Panc1 (cell line): ENCODE measurements around the gene CEP131. TPM values are rescaled to one million over a fixed set of nuclear protein-coding genes. Genes with fewer than 3 reads are reported as not detected.

Experiments used
- ATAC-seq: fragments of 200-7000 bp; cut with Tn5 transposase; 2 replicates; pipeline ENCODE4 v1.9.1; 2020; ENCODE audit warnings: mild to moderate bottlenecking, moderate library complexity
- BruUV-seq: library from RNA; stranded (reverse); fragments of 400-500 nt; replicated peaks from 2 replicates; lab custom pipeline; 2021; lab: Mats Ljungman, UMichigan
- CTCF ChIA-PET: fragments of 300-600 bp; sonication (Branson Sonifier 250); formaldehyde crosslinking; loops from one replicate; lab custom pipeline; 2022; ENCODE audit warnings: antibody characterized with exemption; lab: Charles Lee
- POLR2A ChIA-PET: fragments of 300-600 bp; sonication (Branson Sonifier 250); formaldehyde crosslinking; loops from one replicate; lab custom pipeline; 2022; ENCODE audit warnings: antibody characterized with exemption; lab: Charles Lee
- DNase-seq: peaks from one replicate; pipeline ENCODE4 v3.0.0-alpha.2; 2010; ENCODE audit warnings: low read depth, low spot score
- H3K27ac ChIP-seq: 2 replicates; pipeline ENCODE4 v1.5.1; 2011; ENCODE audit warnings: mild to moderate bottlenecking, low read length, inconsistent platforms
- H3K27me3 ChIP-seq: fragments of 200-500 bp; sonication (Bioruptor generic); 2 replicates; pipeline ENCODE4 v1.6.0; 2014; ENCODE audit warnings: low read length, inconsistent platforms; ENCODE audit not compliant: control insufficient read depth, insufficient read depth
- H3K36me3 ChIP-seq: fragments of 200-500 bp; sonication (Bioruptor generic); 2 replicates; pipeline ENCODE4 v1.5.1; 2014; ENCODE audit warnings: inconsistent platforms, mild to moderate bottlenecking, low read length, moderate library complexity; ENCODE audit not compliant: control insufficient read depth, insufficient read depth
- H3K4me1 ChIP-seq: 2 replicates; pipeline ENCODE4 v1.5.1; 2011; ENCODE audit warnings: inconsistent platforms, mild to moderate bottlenecking, low read length, moderate library complexity; ENCODE audit not compliant: control insufficient read depth, insufficient read depth
- H3K4me3 ChIP-seq, 2 experiments: 2 replicates each; pipeline ENCODE4 v1.5.1; 2011 to 2012; ENCODE audit warnings: low read depth in 2 of 2, low read length in 2 of 2, mild to moderate bottlenecking in 2 of 2, inconsistent platforms in 1 of 2, moderate library complexity in 1 of 2
- H3K9me3 ChIP-seq: fragments of 200-500 bp; sonication (Bioruptor generic); 2 replicates; pipeline ENCODE4 v1.5.1; 2014; ENCODE audit warnings: low read depth, mild to moderate bottlenecking, inconsistent platforms, low read length, moderate library complexity; ENCODE audit not compliant: control insufficient read depth, insufficient read depth
- POLR2AphosphoS5 ChIP-seq: IDR thresholded peaks from 2 replicates; pipeline ENCODE4 v1.6.1; 2012; ENCODE audit warnings: mild to moderate bottlenecking, low read depth, low read length, moderate library complexity
- SIN3A ChIP-seq: IDR thresholded peaks from 2 replicates; pipeline ENCODE4 v1.6.1; 2012; ENCODE audit warnings: low read depth, mild to moderate bottlenecking, low read length, moderate library complexity, borderline replicate concordance; ENCODE audit not compliant: insufficient read depth
- TCF7L2 ChIP-seq: IDR thresholded peaks from 2 replicates; pipeline ENCODE4 v1.6.1; 2011; ENCODE audit warnings: mild to moderate bottlenecking, low read depth, low read length, inconsistent platforms
- in situ Hi-C: cut with HindIII; loops from 2 replicates; pipeline ENCODE4 v1.10.0; 2016; ENCODE audit warnings: low sequenced_read_pairs, low pct_unique_long_range_greater_than_20kb
- intact Hi-C: fragments of 100-400 bp; cut with micrococcal nuclease; formaldehyde crosslinking; loops from one replicate; pipeline ENCODE4 v1.10.0; 2022; ENCODE audit not compliant: unreplicated experiment
- total RNA-seq: library from RNA; stranded (reverse); gene quantifications from one replicate; pipeline ENCODE4 v1.2.1, GENCODE V29; 2021; ENCODE audit not compliant: unreplicated experiment
- TF ChIP-seq, protein P1 (sequence below): fragments of 450-650 bp; IDR thresholded peaks from 2 replicates; pipeline ENCODE4 v1.5.1; 2017; ENCODE audit warnings: mild to moderate bottlenecking
- TF ChIP-seq, protein P2 (sequence below), 2 experiments: IDR thresholded peaks; 2 replicates each; pipeline ENCODE4 v1.6.1; 2011 to 2012; ENCODE audit warnings: low read depth in 2 of 2, control low read depth in 1 of 2, low read length in 1 of 2, mild to moderate bottlenecking in 1 of 2, moderate library complexity in 1 of 2; ENCODE audit not compliant: insufficient read depth in 1 of 2

The CEP131 gene
- total RNA-seq, 1 experiment from 2014 or later = 26.0 TPM

DNA sequence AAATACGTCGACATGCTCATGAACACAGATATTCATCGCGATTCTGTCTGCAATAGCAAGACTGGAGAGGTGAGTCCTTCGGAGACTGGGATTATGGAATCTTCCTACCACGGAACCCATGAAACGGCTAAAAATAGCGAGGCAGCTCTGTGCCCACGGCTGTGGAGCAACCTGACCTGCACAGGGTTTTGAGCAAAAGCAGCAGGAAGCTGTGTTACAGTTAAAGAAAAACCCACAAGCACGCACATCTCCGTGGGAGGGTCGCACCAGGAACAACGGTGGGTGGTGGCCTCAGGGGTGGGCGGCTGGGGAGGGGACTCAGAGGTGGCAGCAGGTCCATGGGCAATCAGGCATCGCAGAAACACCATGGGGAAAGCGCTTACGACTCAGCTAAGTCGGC is 47.5 kb upstream of the CEP131 start:
- ATAC-seq (no peak), DNase-seq (no peak)
- ChIA-PET POLR2A (no interaction called here), CTCF (no interaction called here)
- Histone ChIP-seq H3K4me3 (no peak overlapping the region), H3K36me3 (peaks cover 18% of the 10 kb centered on the region), H3K27me3 (no peaks in the 10 kb centered on the region), H3K9me3 (no peaks in the 10 kb centered on the region), H3K4me1 (no peaks in the 10 kb centered on the region), H3K27ac (no peak overlapping the region)
- intact Hi-C loops = no loop called here
- no TSS peak for BruUV-seq
- TF ChIP-seq, protein P1, sequence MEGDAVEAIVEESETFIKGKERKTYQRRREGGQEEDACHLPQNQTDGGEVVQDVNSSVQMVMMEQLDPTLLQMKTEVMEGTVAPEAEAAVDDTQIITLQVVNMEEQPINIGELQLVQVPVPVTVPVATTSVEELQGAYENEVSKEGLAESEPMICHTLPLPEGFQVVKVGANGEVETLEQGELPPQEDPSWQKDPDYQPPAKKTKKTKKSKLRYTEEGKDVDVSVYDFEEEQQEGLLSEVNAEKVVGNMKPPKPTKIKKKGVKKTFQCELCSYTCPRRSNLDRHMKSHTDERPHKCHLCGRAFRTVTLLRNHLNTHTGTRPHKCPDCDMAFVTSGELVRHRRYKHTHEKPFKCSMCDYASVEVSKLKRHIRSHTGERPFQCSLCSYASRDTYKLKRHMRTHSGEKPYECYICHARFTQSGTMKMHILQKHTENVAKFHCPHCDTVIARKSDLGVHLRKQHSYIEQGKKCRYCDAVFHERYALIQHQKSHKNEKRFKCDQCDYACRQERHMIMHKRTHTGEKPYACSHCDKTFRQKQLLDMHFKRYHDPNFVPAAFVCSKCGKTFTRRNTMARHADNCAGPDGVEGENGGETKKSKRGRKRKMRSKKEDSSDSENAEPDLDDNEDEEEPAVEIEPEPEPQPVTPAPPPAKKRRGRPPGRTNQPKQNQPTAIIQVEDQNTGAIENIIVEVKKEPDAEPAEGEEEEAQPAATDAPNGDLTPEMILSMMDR = no peak
- TF ChIP-seq, protein P2, sequence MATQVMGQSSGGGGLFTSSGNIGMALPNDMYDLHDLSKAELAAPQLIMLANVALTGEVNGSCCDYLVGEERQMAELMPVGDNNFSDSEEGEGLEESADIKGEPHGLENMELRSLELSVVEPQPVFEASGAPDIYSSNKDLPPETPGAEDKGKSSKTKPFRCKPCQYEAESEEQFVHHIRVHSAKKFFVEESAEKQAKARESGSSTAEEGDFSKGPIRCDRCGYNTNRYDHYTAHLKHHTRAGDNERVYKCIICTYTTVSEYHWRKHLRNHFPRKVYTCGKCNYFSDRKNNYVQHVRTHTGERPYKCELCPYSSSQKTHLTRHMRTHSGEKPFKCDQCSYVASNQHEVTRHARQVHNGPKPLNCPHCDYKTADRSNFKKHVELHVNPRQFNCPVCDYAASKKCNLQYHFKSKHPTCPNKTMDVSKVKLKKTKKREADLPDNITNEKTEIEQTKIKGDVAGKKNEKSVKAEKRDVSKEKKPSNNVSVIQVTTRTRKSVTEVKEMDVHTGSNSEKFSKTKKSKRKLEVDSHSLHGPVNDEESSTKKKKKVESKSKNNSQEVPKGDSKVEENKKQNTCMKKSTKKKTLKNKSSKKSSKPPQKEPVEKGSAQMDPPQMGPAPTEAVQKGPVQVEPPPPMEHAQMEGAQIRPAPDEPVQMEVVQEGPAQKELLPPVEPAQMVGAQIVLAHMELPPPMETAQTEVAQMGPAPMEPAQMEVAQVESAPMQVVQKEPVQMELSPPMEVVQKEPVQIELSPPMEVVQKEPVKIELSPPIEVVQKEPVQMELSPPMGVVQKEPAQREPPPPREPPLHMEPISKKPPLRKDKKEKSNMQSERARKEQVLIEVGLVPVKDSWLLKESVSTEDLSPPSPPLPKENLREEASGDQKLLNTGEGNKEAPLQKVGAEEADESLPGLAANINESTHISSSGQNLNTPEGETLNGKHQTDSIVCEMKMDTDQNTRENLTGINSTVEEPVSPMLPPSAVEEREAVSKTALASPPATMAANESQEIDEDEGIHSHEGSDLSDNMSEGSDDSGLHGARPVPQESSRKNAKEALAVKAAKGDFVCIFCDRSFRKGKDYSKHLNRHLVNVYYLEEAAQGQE (IDR thresholded peaks at IDR 0.05; ENCODE audit: insufficient read depth in 1 of 2, low read depth in 2 of 2, low read length in 1 of 2) = no peak
- TF ChIP-seq TCF7L2 (no peak), POLR2AphosphoS5 (no peak), SIN3A (no peak)
- in situ Hi-C loops = no loop called here

DNA sequence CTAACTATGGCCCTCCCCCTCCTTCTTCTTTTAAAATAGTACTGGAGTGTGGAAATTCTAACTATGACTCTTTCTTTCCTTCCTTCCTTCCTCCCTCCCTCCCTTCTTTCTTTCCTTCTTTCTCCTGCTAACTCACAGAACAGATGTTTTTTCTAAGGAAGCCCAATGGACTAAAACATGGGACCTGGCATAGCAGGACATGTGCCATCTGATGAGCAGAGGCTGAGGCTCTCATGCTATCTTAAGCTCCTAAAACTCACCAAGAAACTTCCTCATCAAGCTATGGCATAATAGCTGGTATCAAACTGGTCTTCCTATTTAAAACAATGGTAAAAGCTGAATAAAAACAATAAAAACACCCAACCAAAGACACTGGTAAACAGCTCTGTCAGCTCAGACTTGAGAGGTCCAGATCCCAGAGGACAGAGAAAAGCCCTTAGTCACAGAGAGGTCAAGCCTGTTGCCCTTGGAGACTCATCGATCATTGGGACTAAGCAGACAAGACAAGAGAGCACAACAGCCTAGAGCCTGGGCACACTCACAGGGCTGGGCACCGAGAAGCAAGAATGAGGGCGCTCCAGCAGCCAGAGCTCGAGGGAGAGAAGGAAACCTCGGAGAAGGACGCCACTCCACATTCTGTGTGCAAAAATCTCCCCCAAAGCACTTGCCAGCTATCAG is 44.8 kb upstream of the CEP131 start:
- Histone ChIP-seq H3K27ac (no peak overlapping the region), H3K4me1 (no peaks in the 10 kb centered on the region), H3K9me3 (no peaks in the 10 kb centered on the region), H3K36me3 (peaks cover 14% of the 10 kb centered on the region), H3K4me3 (no peak overlapping the region), H3K27me3 (no peaks in the 10 kb centered on the region)
- TF ChIP-seq POLR2AphosphoS5 (no peak), TCF7L2 (no peak), SIN3A (no peak)
- TF ChIP-seq, protein P2 (IDR thresholded peaks at IDR 0.05; ENCODE audit: insufficient read depth in 1 of 2, low read depth in 2 of 2, low read length in 1 of 2) = no peak
- TF ChIP-seq, protein P1 = no peak
- ATAC-seq (no peak), DNase-seq (no peak)
- CTCF ChIA-PET = interaction anchor here (0.7 kb wide), 1 partner anchor 15 kb away, joined by 3 read pairs; no protein-coding TSS in a partner anchor
- no TSS peak for BruUV-seq
- POLR2A ChIA-PET = interaction anchor here (0.5 kb wide), 1 partner anchor 253 kb away, joined by 5 read pairs; no protein-coding TSS in a partner anchor
- intact Hi-C loops = no loop called here
- in situ Hi-C loops = no loop called here
